ENCODE measurements around the gene INPP4B.

Gene INPP4B

GRCh38 chr4:142226014-142226413 lies 620.1 kb downstream of the INPP4B start:
- DNase-seq (ENCODE audit: low read depth) = no peak

- no peak for DNase-seq (ENCODE audit: low read depth)
Observed at GRCh38 chr4:142222127-142222526, 624.0 kb downstream of the INPP4B start.

GRCh38 chr4:142218726-142219125 lies 627.4 kb downstream of the INPP4B start:
- no peak for DNase-seq (ENCODE audit: low read depth)

GRCh38 chr4:142211444-142211843 lies 634.7 kb downstream of the INPP4B start:
- no peak for DNase-seq (ENCODE audit: low read depth)

- no peak for DNase-seq (ENCODE audit: low read depth)
Observed at GRCh38 chr4:142203505-142203904, 642.6 kb downstream of the INPP4B start.

- no peak for DNase-seq (ENCODE audit: low read depth)
Observed at GRCh38 chr4:142202404-142203332, 643.4 kb downstream of the INPP4B start.

GRCh38 chr4:142201041-142201440 lies 645.1 kb downstream of the INPP4B start:
- no peak for DNase-seq (ENCODE audit: low read depth)

GRCh38 chr4:142194905-142195304 lies 651.2 kb downstream of the INPP4B start:
- DNase-seq (ENCODE audit: low read depth) = no peak

- no peak for DNase-seq (ENCODE audit: low read depth)
Observed at GRCh38 chr4:142191901-142192300, 654.2 kb downstream of the INPP4B start.

GRCh38 chr4:142181021-142181420 lies 665.1 kb downstream of the INPP4B start:
- DNase-seq (ENCODE audit: low read depth) = no peak

- DNase-seq (ENCODE audit: low read depth) = no peak
Observed at GRCh38 chr4:142169216-142169615, 676.9 kb downstream of the INPP4B start.

- DNase-seq (ENCODE audit: low read depth) = no peak
Observed at GRCh38 chr4:142168181-142168580, 677.9 kb downstream of the INPP4B start.

- no peak for DNase-seq (ENCODE audit: low read depth)
Observed at GRCh38 chr4:142164767-142165500, 681.2 kb downstream of the INPP4B start.

GRCh38 chr4:142161086-142161485 lies 685.0 kb downstream of the INPP4B start:
- no peak for DNase-seq (ENCODE audit: low read depth)

GRCh38 chr4:142160509-142160908 lies 685.6 kb downstream of the INPP4B start:
- no peak for DNase-seq (ENCODE audit: low read depth)

- no peak for DNase-seq (ENCODE audit: low read depth)
Observed at GRCh38 chr4:142158980-142159379, 687.1 kb downstream of the INPP4B start.

GRCh38 chr4:142156256-142156655 lies 689.8 kb downstream of the INPP4B start:
- no peak for DNase-seq (ENCODE audit: low read depth)

GRCh38 chr4:142155347-142155746 lies 690.8 kb downstream of the INPP4B start:
- DNase-seq (ENCODE audit: low read depth) = no peak

- DNase-seq (ENCODE audit: low read depth) = no peak
Observed at GRCh38 chr4:142150483-142150882, 695.6 kb downstream of the INPP4B start.

- DNase-seq (ENCODE audit: low read depth) = no peak
Observed at GRCh38 chr4:142144813-142145212, 701.3 kb downstream of the INPP4B start.

- no peak for DNase-seq (ENCODE audit: low read depth)
Observed at GRCh38 chr4:142142366-142143054, 703.6 kb downstream of the INPP4B start.

- DNase-seq (ENCODE audit: low read depth) = no peak
Observed at GRCh38 chr4:142141224-142141623, 704.9 kb downstream of the INPP4B start.

- DNase-seq (ENCODE audit: low read depth) = no peak
Observed at GRCh38 chr4:142130666-142131065, 715.4 kb downstream of the INPP4B start.

Measured in stimulated activated CD8-positive, alpha-beta memory T cell treated with anti-CD3 and anti-CD28 coated beads, Interleukin-4, amount 100 ng/mL, for 24 hours (primary cell).